D721Med (cell line): ENCODE data around the gene CORT.
"Not testable (repeated sequence)": the region's sequence is repeated elsewhere in the genome, so short reads cannot be mapped to it uniquely, and the experiment has no call there.

Experiments used
- DNase-seq: peaks from one replicate; pipeline ENCODE4 v3.0.0; 2011; ENCODE audit warnings: low spot score; ENCODE audit not compliant: insufficient read length
- FAIRE-seq: peaks from 2 replicates; lab custom pipeline; 2011; peaks lifted over from hg19 to GRCh38; lab: Jason Lieb, UNC
- CTCF ChIP-seq: IDR thresholded peaks from 2 replicates; pipeline ENCODE4 v1.5.1; 2012; ENCODE audit warnings: mild to moderate bottlenecking, control low read depth; ENCODE audit not compliant: insufficient read depth; ENCODE audit errors: missing control alignments

The CORT gene

GRCh38 chr1:10421637-10422036 is 28.2 kb upstream of the CORT start:
- FAIRE-seq (no peak), DNase-seq (no peak)
- TF ChIP-seq CTCF: no peak

GRCh38 chr1:10424034-10424433 is 25.8 kb upstream of the CORT start:
- FAIRE-seq: no peak
- TF ChIP-seq CTCF: no peak
- no peak for DNase-seq

- TF ChIP-seq CTCF: no peak
- no peak for FAIRE-seq
- DNase-seq: no peak
Measured at GRCh38 chr1:10424651-10425050, 25.2 kb upstream of the CORT start.

- DNase-seq, FAIRE-seq: not testable (repeated sequence)
Measured at GRCh38 chr1:10425826-10426534, 23.9 kb upstream of the CORT start.

GRCh38 chr1:10426535-10426848 is 23.3 kb upstream of the CORT start:
- not testable (repeated sequence) for FAIRE-seq

GRCh38 chr1:10428984-10429383 is 20.8 kb upstream of the CORT start:
- DNase-seq (no peak), FAIRE-seq (no peak)
- TF ChIP-seq CTCF: no peak

More at GRCh38 chr1:10426535-10426848, 23.3 kb upstream of the CORT start:
- DNase-seq: not testable (repeated sequence)

- TF ChIP-seq CTCF: no peak
- FAIRE-seq (no peak), DNase-seq (no peak)
Measured at GRCh38 chr1:10429868-10430215, 20.0 kb upstream of the CORT start.

GRCh38 chr1:10430216-10431069 is 19.4 kb upstream of the CORT start, which contains the start of gene CENPS:
TSS of gene CENPS (plus strand) at chr1:10430433. CDS start at chr1:10430518, 85 bp downstream.
- TF ChIP-seq CTCF: peak; percentile 77
- no peak for FAIRE-seq
- peak; percentile 90 for DNase-seq
